AG04450 (cell line): Measurements from ENCODE around the gene PELI2. TPM values are rescaled to one million over a fixed set of nuclear protein-coding genes. Genes with fewer than 3 reads are reported as not detected.

Source experiments
- CTCF ChIA-PET: fragments of 300-600, 350-600 bp; formaldehyde crosslinking; extraction: SDS; loops from one replicate; lab custom pipeline; 2022; ENCODE audit warnings: antibody characterized with exemption, inconsistent platforms; lab: Charles Lee
- POLR2A ChIA-PET: fragments of 350-600 bp; formaldehyde crosslinking; extraction: SDS; loops from one replicate; lab custom pipeline; 2021; ENCODE audit warnings: antibody characterized with exemption, inconsistent platforms; lab: Yijun Ruan, JAX
- DNase-seq: peaks from one replicate; pipeline ENCODE4 v3.0.0-alpha.2; 2011; ENCODE audit warnings: low read depth, low spot score
- H3K27ac ChIP-seq: one replicate; pipeline ENCODE4 v1.5.1; 2012; ENCODE audit warnings: low read depth, low read length, control low read depth
- H3K27me3 ChIP-seq: one replicate; pipeline ENCODE4 v1.6.0; 2012; ENCODE audit warnings: low read length; ENCODE audit not compliant: control insufficient read depth, insufficient read depth
- H3K4me3 ChIP-seq: 2 replicates; pipeline ENCODE4 v1.5.1; 2011; ENCODE audit warnings: mild to moderate bottlenecking, low read depth, low read length, control low read depth
- H3K9me3 ChIP-seq: 2 replicates; pipeline ENCODE4 v1.5.1; 2012; ENCODE audit warnings: low read length; ENCODE audit not compliant: control insufficient read depth, insufficient read depth
- polyA plus RNA-seq: library from polyadenylated mRNA; depleted of rRNA; stranded (reverse); fragments of >200 nt; gene quantifications from 2 replicates; pipeline ENCODE4 v1.2.3, GENCODE V29; 2011
- TF ChIP-seq, protein P1 (sequence below): IDR thresholded peaks from 2 replicates; pipeline ENCODE4 v1.5.1; 2011; ENCODE audit warnings: low read depth, low read length, control low read depth, inconsistent platforms

The PELI2 gene
- polyA plus RNA-seq, 1 experiment = 25.7 TPM

DNA sequence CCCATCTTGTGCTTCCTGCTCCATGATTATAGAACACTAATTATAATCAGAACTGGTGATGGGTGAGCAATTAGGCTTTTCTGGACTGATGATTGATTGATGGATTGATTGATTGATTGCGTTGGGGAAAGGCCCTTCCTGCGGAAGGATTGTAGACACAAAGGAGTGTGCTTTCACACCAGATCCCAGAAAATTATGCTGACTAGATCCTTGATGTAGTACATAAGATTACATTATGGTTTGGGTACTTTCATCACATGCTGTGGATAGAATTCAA is 8.4 kb downstream of the PELI2 start:
- Histone ChIP-seq H3K9me3 (no peaks in the 10 kb centered on the region), H3K4me3 (no peak overlapping the region), H3K27me3 (no peaks in the 10 kb centered on the region), H3K27ac (no peak overlapping the region)
- TF ChIP-seq, protein P1, sequence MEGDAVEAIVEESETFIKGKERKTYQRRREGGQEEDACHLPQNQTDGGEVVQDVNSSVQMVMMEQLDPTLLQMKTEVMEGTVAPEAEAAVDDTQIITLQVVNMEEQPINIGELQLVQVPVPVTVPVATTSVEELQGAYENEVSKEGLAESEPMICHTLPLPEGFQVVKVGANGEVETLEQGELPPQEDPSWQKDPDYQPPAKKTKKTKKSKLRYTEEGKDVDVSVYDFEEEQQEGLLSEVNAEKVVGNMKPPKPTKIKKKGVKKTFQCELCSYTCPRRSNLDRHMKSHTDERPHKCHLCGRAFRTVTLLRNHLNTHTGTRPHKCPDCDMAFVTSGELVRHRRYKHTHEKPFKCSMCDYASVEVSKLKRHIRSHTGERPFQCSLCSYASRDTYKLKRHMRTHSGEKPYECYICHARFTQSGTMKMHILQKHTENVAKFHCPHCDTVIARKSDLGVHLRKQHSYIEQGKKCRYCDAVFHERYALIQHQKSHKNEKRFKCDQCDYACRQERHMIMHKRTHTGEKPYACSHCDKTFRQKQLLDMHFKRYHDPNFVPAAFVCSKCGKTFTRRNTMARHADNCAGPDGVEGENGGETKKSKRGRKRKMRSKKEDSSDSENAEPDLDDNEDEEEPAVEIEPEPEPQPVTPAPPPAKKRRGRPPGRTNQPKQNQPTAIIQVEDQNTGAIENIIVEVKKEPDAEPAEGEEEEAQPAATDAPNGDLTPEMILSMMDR = no peak
- POLR2A ChIA-PET = no interaction called here
- CTCF ChIA-PET = interaction anchor here (1.7 kb wide), 1 partner anchor 214 kb away, joined by 5 read pairs; no protein-coding TSS in a partner anchor
- no peak for DNase-seq

DNA sequence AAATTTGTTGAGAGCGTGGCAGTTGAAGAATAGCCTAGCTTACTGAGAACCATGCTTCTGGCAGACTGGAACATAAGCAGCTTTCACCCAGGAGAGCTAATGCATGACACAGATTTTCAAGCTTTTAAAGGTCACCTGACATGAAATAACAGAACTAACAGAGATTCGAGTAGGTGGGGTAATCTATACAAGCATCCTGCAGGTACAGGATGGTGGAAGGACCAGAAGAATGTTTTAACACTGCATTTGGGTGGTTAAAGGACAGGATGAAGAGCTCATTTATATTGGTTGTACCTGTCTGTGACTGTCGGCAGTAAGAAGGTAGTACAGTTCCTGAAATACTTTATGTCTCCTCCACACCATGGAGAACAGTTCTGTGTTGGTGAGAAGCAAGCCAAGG is 8.9 kb downstream of the PELI2 start:
- POLR2A ChIA-PET = no interaction called here
- H3K27me3 ChIP-seq = no peaks in the 10 kb centered on the region
- TF ChIP-seq, protein P1 = no peak

DNA sequence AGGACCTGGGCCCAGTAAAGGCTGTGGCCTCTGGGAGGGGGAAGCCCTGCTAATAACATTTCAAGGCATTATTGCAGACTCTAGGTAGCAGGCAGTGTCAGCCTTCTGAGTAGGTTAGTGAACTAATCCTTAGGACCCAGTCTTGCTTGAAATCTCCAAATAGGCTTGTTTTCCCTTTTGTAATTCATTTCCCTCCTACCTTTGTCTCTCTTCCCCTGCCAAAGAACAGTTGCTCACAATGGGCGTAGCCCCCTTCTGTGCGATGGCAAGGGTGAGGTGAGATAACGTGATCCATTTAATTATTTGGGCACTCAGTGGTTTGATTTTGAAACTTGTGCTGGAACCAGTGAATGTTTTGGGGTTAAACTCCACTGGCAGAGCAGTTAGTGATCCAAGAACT is 10.9 kb downstream of the PELI2 start:
- DNase-seq = no peak
- H3K27ac ChIP-seq = no peak overlapping the region
- no peak overlapping the region for H3K4me3 ChIP-seq
- TF ChIP-seq, protein P1 = no peak
- CTCF ChIA-PET = no interaction called here
- no peaks in the 10 kb centered on the region for H3K27me3 ChIP-seq
- H3K9me3 ChIP-seq = no peaks in the 10 kb centered on the region
- POLR2A ChIA-PET = no interaction called here

More for the DNA sequence above, 8.9 kb downstream of the PELI2 start:
- CTCF ChIA-PET = interaction anchor here (1.7 kb wide), 1 partner anchor 213 kb away, joined by 5 read pairs; no protein-coding TSS in a partner anchor
- DNase-seq = no peak
- Histone ChIP-seq H3K4me3 (no peak overlapping the region), H3K27ac (no peak overlapping the region), H3K9me3 (no peaks in the 10 kb centered on the region)

DNA sequence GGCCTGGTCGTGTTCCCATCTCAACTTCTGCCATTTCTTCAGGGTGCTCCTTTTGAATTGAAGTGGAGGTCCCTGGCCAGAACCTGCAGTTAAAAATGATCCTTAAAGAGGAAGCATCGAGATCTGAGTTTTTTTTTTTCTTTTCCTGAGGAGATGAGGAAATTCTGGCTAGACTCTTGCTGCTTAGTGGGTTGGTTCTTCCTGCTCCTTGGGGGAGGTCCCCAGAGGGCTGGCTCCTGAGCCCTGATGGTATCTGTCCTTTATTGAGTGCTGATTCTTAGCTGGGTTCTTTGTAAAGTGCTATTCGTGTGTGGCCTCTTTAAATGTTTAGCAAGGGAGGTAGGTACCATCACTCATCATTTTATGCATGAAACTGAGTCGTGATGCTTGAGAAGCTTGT is 11.7 kb downstream of the PELI2 start:
- TF ChIP-seq, protein P1 = no peak
- Histone ChIP-seq H3K27ac (no peak overlapping the region), H3K9me3 (no peaks in the 10 kb centered on the region), H3K4me3 (no peak overlapping the region), H3K27me3 (no peaks in the 10 kb centered on the region)
- ChIA-PET CTCF (no interaction called here), POLR2A (no interaction called here)
- DNase-seq = no peak

DNA sequence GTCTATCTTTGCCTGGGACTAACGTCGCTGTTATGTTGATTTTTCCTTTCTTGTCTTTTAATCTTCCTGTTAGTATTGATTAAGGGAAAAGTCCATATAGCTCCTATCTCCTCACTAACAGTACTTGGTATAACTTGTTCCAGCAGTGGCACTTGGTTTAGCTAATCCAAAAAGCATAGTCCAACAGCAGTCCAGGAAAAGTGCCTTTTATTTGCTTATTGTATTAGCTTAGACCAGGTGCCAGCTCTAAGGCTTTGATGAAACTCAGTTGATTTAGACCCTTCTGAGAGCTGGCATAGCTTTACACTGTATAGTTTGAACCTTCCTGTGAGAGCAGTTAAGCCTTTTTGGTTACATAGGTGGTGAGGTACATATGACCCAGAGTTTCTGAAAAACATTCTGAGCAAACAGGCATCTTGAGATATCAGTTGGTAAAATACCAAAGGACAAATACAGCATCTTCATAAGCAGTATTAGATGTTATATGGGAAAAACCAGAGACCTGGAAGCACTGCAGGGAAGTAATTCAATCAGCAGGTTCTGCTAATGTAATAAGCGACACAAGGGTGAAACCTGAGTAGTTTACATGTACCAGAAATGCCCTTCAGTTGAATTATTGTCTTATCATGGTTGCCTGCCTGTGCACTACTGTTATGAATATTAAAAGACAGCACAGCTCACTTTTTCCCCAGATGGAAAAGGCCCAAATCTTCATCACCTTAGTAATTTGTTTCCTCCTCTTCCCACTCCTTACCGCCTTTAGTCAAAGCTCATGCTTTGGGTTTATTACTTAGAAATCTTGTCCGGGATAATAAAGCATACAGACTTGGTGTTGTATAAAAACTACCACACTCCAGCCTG is 13.0 kb downstream of the PELI2 start:
- H3K9me3 ChIP-seq = no peaks in the 10 kb centered on the region
- CTCF ChIA-PET = interaction anchor here (0.7 to 2.2 kb wide), 3 partner anchors 24 to 400 kb away, joined by 3 to 7 read pairs (median 3); no protein-coding TSS in a partner anchor
- POLR2A ChIA-PET = interaction anchor here (0.6 kb wide), 1 partner anchor 13 kb away, joined by 3 read pairs; the partner anchor contains the start of gene PELI2
- TF ChIP-seq, protein P1 = no peak
- no peak for DNase-seq
- no peaks in the 10 kb centered on the region for H3K27me3 ChIP-seq
- no peak overlapping the region for H3K27ac ChIP-seq
- H3K4me3 ChIP-seq = no peak overlapping the region
